Fibroblast of the aortic adventitia (primary cell): ENCODE measurements around the gene FHL3. TPM values are rescaled to one million over a fixed set of nuclear protein-coding genes. Genes with fewer than 3 reads are reported as not detected.

Source experiments
- DNase-seq: peaks from one replicate; pipeline ENCODE4 v3.0.0-alpha.2; 2010; ENCODE audit warnings: low read depth
- H3K4me3 ChIP-seq: 2 replicates; pipeline ENCODE4 v1.5.1; 2011; ENCODE audit warnings: low read depth, mild to moderate bottlenecking, control low read depth, low read length, moderate library complexity
- total RNA-seq: library from RNA; depleted of rRNA; stranded (reverse); fragments of >200 nt; gene quantifications from 2 replicates; pipeline ENCODE4 v1.2.3, GENCODE V29; 2012; ENCODE audit warnings: low replicate concordance
- TF ChIP-seq, protein P1 (sequence below): IDR thresholded peaks from 2 replicates; pipeline ENCODE4 v1.5.1; 2011; ENCODE audit warnings: mild to moderate bottlenecking, low read length, control low read depth, inconsistent platforms; ENCODE audit not compliant: insufficient read depth

Gene FHL3
- total RNA-seq, 1 donor = 15.6 TPM

DNA sequence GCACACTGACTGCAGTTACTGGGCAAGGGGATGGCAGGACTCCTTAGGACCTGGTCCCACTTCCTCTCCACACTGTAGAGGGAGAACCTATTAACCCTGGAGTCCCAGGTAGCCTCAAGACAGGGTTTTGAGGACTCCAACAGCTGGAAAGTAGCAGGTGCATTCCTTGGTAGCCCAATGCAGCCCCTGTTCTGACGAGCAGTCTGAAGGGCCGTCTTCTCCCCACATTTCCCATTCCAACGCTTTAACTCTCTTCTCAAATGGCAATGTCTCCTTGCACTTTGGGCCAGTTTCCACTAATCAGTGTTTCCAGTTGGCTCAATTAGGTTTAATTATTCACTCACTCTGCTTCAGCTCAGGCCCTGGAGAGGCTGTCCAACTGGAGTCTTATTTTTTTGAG lies 49.6 kb downstream of the FHL3 start:
- TF ChIP-seq, protein P1, sequence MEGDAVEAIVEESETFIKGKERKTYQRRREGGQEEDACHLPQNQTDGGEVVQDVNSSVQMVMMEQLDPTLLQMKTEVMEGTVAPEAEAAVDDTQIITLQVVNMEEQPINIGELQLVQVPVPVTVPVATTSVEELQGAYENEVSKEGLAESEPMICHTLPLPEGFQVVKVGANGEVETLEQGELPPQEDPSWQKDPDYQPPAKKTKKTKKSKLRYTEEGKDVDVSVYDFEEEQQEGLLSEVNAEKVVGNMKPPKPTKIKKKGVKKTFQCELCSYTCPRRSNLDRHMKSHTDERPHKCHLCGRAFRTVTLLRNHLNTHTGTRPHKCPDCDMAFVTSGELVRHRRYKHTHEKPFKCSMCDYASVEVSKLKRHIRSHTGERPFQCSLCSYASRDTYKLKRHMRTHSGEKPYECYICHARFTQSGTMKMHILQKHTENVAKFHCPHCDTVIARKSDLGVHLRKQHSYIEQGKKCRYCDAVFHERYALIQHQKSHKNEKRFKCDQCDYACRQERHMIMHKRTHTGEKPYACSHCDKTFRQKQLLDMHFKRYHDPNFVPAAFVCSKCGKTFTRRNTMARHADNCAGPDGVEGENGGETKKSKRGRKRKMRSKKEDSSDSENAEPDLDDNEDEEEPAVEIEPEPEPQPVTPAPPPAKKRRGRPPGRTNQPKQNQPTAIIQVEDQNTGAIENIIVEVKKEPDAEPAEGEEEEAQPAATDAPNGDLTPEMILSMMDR = no peak
- DNase-seq = no peak
- no peak overlapping the region for H3K4me3 ChIP-seq

DNA sequence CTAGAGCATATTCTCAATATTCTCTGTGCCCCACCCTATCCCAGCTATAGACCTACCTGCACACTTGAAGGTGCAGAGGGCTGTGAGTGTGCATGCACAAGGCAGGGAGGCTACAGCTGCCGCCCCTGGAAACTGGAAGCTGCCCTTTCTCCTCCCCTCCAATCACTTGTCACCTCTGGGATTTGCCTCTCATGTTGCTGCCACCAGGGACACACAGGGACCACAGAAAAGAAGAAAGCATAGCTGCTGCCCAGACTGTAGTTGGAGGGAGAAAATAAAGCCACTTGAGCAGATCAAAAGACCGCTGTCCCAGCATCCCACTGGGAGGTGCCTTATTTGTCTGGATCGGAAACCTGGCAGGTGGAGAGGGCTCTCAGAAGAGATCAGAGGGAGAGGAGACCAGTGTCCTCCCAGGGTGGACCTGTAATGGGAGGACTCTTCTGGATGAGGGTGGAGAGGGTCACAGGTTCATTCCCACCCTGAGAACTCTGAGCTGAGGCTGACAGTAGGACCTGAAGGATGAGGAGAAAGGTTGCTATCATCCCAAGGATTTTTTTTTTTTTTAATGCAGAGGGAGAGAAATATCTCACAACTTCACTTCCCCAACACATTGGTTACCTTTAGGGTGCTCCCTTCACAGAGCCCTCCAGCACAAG lies 50.9 kb downstream of the FHL3 start:
- TF ChIP-seq, protein P1 = no peak
- DNase-seq = no peak
- H3K4me3 ChIP-seq = no peak overlapping the region

DNA sequence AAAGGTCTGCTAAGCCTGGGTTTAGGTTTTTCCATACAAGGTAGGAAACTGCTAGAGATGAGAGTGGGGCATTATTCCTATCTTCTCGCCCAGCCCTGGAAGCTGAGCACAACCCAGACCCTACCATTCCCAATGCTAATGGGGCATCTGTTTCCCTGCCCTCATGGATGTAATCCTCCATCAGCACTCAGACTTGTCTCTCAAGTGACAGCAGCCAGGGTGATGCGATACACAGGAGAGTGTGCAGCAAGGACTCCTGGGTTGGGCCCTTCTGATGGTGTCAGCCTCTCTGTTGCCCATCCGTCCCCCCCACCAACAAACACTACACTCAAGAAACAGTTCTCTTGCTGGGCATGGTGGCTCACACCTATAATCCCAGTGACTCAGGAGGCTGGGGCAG lies 52.6 kb downstream of the FHL3 start:
- no peak for DNase-seq
- no peak overlapping the region for H3K4me3 ChIP-seq
- TF ChIP-seq, protein P1 = no peak

DNA sequence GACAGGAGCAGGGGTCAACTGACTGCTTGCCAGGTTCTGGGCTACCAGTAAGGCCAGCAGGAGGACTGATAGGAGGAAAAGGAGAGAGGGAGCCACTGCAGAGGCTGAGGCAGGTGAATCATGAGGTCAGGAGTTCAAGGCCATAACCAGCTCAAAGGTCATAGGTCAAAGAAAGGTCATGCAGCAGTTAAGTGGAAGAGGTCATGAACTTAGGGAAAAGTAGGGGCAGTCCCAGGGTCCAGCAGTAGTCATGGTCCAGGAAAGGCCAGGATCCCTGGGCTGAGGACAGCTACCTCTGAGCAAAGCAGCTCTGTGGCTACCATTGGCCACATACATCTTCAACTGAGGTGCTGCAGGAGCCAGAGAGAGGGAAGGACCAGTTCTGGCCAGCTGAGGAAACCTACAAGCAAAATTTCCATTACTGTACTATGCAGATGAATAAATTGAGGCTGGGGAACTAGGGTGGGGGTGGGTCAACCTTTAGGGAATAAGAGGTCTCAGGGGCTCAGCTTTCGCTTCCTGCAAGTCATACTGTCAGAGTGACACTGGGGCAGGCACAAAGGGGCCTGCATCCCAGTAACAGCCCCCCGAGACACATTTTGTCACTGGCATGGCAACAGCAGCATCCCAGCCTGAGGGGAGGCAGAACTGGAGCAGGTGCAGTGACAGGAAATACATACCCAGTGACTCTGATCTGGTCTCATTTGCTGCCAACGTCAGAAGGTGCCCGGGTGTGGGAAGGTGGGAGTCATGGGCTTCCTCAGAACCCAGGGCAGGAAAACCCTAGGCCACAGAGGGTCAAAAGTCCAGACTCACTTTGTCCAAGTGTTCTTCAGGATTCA lies 53.3 kb downstream of the FHL3 start:
- TF ChIP-seq, protein P1 = no peak
- no peak overlapping the region for H3K4me3 ChIP-seq
- DNase-seq = no peak

DNA sequence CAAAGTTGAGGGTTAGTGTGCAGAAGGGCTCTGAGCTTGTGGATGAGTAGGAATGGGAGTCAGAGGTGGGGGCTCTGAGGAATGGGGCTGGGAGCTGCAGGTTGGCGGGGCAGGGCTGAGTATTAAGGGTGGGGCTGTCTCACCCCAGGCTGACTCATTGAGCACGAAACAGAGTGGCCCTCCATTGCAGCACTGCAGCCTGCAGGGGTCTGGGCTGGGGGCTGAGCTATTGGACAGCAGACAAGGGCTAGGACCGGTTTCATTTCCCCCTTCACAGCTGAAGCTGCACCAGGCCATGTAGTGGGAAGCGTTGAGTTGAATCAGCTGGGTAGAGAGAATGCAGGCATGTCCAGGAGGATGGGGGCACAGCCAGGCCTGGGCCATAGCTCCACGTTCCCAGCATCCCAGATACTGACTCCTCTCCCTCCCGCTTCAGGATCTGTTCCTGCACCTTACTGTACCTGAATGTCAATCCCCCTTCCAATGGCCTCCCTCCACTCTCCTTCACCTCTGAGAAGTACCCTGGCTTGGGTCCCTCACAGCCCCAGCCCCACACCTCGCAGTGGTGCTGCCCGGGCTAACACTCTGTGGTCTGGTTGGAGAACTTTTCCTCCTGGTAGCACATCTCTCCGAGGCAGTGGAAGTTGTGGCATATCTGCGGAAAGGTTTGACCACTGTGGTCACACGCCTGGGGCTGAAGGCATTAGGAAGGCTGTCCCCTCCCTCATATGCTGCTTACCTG lies 54.1 kb downstream of the FHL3 start:
- no peak overlapping the region for H3K4me3 ChIP-seq
- TF ChIP-seq, protein P1 = no peak
- no peak for DNase-seq

DNA sequence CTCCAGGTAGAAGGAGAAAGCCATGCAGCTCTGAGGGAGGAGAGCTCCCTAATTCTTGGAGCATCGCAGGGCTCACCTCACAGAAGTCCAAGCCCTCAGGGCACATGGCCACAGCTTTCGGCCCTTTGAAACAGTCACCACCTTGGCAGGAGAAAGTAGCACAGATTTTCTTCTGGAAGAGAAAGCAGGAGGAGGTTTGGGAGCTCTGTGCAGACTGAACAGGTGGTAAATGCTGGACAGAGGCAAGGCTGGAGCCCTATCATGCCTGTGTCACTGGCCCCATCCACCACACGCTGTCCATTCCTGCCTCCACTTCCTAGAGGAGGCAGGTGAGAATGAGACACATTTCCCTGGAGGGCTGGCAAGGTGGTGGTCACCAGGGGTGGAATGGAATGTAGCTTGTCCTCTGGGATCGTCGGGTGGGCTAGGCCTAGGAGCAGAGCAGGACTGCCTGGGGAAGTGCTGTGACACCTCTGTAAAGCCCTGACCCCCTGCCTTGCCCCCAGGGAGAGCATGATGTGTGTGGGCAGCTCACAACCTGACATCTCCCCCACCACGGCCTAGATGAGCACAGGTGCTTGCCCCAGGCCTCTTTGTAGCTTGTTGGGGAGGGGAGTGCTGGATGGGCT lies 55.7 kb downstream of the FHL3 start:
- TF ChIP-seq, protein P1 = no peak
- no peak for DNase-seq
- no peak overlapping the region for H3K4me3 ChIP-seq
